Uterus (tissue), 4 donors: ENCODE measurements around the gene TMEM204. TPM values are rescaled to one million over a fixed set of nuclear protein-coding genes. Genes with fewer than 3 reads are reported as not detected.

ENCODE experiments used
- DNase-seq, 2 donors: peaks; one replicate each; pipeline ENCODE4 v3.0.0-alpha.2; 2019 to 2020
- H3K27ac ChIP-seq, 2 donors: fragments of 200-600 bp; sonication (generic); 1 replicate in 1 of 2; 2 replicates in 1 of 2; pipeline ENCODE4 v1.5.1; 2016 to 2018
- H3K27me3 ChIP-seq, 2 donors: fragments of 200-600 bp; sonication (generic); one replicate each; pipeline ENCODE4 v1.5.1; 2018 to 2019; ENCODE audit warnings: control low read depth in 1 of 2
- H3K36me3 ChIP-seq, 2 donors: fragments of 200-600 bp; sonication (generic); one replicate each; pipeline ENCODE4 v1.5.1; 2019; ENCODE audit warnings: control low read depth in 1 of 2
- H3K4me1 ChIP-seq, 2 donors: fragments of 200-600 bp; sonication (generic); one replicate each; pipeline ENCODE4 v1.5.1; 2018 to 2019; ENCODE audit warnings: control low read depth in 1 of 2
- H3K4me3 ChIP-seq, 2 donors: fragments of 200-600 bp; sonication (generic); 1 replicate in 1 of 2; 2 replicates in 1 of 2; pipeline ENCODE4 v1.5.1; 2018 to 2019; ENCODE audit warnings: mild to moderate bottlenecking in 1 of 2
- H3K9me3 ChIP-seq, 2 donors: fragments of 200-600 bp; sonication (generic); one replicate each; pipeline ENCODE4 v1.5.1; 2019; ENCODE audit warnings: control low read depth in 1 of 2
- POLR2A ChIP-seq, 2 donors: fragments of 450-650 bp; IDR thresholded peaks; one replicate each; pipeline ENCODE4 v1.6.1; 2016; ENCODE audit warnings: antibody characterized with exemption in 2 of 2, mild to moderate bottlenecking in 1 of 2, moderate library complexity in 1 of 2
- intact Hi-C: fragments of 100-400 bp; cut with DNase I; formaldehyde crosslinking; loops from one replicate; pipeline ENCODE4 v1.15.1; 2023; ENCODE audit warnings: low total_unique reads
- total RNA-seq, 4 donors: library from RNA; depleted of rRNA in 3 of 4; stranded (reverse); fragments of >200 nt in 3 of 4; gene quantifications; one replicate each; pipeline versions ENCODE4 v1.1.0 to v1.2.4, GENCODE V29; 2014 to 2023
- TF ChIP-seq, protein P1 (sequence below), 4 experiments: fragments of 200-600 bp in 2 of 4; fragments of 450-650 bp in 2 of 4; sonication (generic) in 2 of 4; IDR thresholded peaks; one replicate each; pipeline ENCODE4 v1.5.1; 2016 to 2019; ENCODE audit warnings: antibody characterized with exemption in 4 of 4, mild to moderate bottlenecking in 2 of 4, moderate library complexity in 1 of 4
- donor health status: DM: yes; HTN: yes; CAD: no.

TMEM204 gene
- total RNA-seq, 4 donors from 2014 or later = 24.8 to 45.3 (median 39.3) TPM

DNA sequence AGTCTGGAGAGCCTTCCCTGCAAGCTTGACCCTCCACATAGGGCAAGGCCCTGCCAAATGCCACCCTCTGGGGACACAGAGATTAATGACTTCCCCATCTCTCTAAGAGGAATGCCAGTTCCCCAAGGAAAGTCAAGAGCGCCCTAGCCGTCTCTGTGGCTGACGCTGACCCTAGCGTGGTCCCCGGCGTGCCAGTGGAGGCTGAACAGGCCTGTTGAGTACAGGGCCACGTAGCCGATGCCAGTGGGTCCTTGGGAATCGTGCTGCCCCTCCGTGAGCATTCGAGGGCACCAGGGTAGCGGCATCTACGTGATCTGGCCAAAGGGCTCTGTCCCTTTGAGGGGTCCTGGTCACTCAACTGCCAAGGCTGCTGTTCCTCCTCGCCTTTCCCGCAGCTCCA, 17.2 kb downstream of the TMEM204 start:
- H3K9me3 ChIP-seq = no peaks in the 10 kb centered on the region
- H3K36me3 ChIP-seq = no peaks in the 10 kb centered on the region
- H3K4me3 ChIP-seq = no peak overlapping the region
- TF ChIP-seq POLR2A (IDR thresholded peaks at IDR 0.05) = no peak
- TF ChIP-seq, protein P1, sequence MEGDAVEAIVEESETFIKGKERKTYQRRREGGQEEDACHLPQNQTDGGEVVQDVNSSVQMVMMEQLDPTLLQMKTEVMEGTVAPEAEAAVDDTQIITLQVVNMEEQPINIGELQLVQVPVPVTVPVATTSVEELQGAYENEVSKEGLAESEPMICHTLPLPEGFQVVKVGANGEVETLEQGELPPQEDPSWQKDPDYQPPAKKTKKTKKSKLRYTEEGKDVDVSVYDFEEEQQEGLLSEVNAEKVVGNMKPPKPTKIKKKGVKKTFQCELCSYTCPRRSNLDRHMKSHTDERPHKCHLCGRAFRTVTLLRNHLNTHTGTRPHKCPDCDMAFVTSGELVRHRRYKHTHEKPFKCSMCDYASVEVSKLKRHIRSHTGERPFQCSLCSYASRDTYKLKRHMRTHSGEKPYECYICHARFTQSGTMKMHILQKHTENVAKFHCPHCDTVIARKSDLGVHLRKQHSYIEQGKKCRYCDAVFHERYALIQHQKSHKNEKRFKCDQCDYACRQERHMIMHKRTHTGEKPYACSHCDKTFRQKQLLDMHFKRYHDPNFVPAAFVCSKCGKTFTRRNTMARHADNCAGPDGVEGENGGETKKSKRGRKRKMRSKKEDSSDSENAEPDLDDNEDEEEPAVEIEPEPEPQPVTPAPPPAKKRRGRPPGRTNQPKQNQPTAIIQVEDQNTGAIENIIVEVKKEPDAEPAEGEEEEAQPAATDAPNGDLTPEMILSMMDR (IDR thresholded peaks at IDR 0.05) = no peak
- DNase-seq = no peak
- H3K27me3 ChIP-seq = no peaks in the 10 kb centered on the region
- peaks cover 0 to 5% of the 10 kb centered on the region in 2 donors for H3K4me1 ChIP-seq
- intact Hi-C loops = no loop called here
- peak overlapping the region; percentile 8 to 33 for H3K27ac ChIP-seq

DNA sequence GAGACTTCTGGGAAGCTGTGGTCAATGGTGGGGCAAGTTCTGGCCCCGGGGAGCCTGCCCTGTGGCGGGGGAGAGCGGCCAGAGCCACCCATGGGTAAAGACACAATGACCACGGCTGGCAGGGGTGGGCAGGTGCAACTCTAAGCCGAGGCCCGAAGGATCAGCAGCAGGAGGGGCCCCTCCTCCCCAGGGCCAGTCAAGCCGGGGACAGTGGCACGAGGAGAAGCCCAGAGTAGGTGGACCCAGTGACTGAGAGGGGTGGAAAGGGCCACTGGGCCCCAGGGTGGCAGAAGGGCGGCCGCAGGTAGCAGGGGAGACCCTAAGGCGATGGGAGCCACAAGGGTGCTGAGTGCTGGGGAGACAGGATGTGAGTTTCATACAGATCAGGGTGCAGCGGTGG, 17.7 kb downstream of the TMEM204 start:
- no peaks in the 10 kb centered on the region for H3K36me3 ChIP-seq
- peak overlapping the region in 1 of 2 donors; percentile 33 for H3K27ac ChIP-seq
- H3K4me1 ChIP-seq = peaks cover 0 to under 1% of the 10 kb centered on the region in 2 donors
- H3K27me3 ChIP-seq = no peaks in the 10 kb centered on the region
- H3K4me3 ChIP-seq = no peak overlapping the region
- DNase-seq = no peak
- no peaks in the 10 kb centered on the region for H3K9me3 ChIP-seq
- TF ChIP-seq, protein P1 (IDR thresholded peaks at IDR 0.05) = no peak
- no peak for TF ChIP-seq POLR2A (IDR thresholded peaks at IDR 0.05)
- intact Hi-C loops = no loop called here

DNA sequence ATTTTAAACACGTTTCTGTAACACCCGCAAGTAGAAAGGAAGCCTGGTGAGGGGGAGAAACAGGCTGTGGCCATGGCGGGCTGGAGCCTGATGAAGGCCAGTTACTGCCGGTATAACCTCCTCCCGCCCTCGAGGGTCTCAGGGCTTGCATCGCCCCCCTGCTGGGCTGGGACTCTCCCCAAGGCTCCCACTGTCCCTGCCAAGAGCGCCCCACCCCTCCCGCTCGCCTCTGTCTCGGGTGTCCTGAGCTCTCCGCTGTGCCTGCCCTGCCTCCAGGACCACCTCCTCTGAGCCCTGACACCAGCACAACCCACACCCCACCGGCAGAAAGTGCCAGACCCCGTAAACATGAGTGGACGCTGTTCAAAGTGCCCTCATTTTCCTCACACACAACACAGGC, 18.7 kb downstream of the TMEM204 start:
- Histone ChIP-seq H3K4me3 (no peak overlapping the region), H3K36me3 (no peaks in the 10 kb centered on the region), H3K27ac (no peak overlapping the region), H3K4me1 (no peaks in the 10 kb centered on the region), H3K27me3 (no peaks in the 10 kb centered on the region), H3K9me3 (no peaks in the 10 kb centered on the region)
- TF ChIP-seq, protein P1 (IDR thresholded peaks at IDR 0.05) = no peak
- no peak for TF ChIP-seq POLR2A (IDR thresholded peaks at IDR 0.05)
- no peak for DNase-seq
- intact Hi-C loops = no loop called here

DNA sequence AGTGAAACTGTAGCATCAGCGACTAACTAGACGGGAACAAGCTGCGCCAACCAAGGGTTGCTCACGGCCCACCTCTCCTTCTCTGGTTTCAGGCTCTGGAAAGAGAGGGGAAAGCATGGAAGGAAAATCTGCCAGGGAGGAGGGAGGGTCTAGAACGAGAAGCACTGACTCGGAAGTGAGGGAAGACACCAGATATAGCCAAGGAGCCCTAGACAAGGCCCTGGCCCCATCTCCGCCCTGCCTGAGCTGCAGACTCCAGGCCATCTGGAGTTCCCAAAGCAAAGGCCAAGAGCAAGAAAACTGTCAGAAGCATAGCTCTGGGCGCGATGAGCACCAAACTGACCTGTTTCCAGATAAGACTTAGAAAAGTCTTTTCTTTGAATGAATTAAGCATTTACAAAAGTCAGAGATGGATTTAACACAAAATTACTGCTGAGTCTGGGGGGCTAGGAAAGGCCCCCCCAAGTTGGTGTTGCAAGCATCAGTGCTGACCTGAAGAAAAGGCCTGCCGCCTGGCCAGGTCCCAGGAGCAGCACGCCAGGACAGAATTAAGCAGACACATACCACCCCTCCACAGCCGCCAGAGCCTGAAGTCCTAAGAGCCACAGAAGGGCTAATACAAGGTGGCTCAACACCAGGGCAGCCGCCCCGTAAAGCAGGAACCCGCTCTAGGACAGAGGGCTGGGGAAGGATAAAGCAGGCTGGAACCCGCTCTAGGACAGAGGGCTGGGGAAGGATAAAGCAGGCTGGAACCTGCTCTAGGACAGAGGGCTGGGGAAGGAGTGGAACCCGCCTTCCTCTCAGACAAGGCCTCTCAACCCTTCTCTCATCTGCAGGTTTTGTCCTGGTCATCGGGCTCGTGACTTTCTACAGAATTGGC, 20.7 kb downstream of the TMEM204 start:
- Histone ChIP-seq H3K27me3 (no peaks in the 10 kb centered on the region), H3K4me3 (no peak overlapping the region), H3K36me3 (no peaks in the 10 kb centered on the region), H3K9me3 (no peaks in the 10 kb centered on the region), H3K4me1 (no peaks in the 10 kb centered on the region), H3K27ac (peak overlapping the region; percentile 25 to 50)
- peak in 1 of 2 donors; percentile 63 for DNase-seq
- intact Hi-C loops = no loop called here
- TF ChIP-seq POLR2A (IDR thresholded peaks at IDR 0.05) = no peak
- TF ChIP-seq, protein P1 (IDR thresholded peaks at IDR 0.05) = no peak

DNA sequence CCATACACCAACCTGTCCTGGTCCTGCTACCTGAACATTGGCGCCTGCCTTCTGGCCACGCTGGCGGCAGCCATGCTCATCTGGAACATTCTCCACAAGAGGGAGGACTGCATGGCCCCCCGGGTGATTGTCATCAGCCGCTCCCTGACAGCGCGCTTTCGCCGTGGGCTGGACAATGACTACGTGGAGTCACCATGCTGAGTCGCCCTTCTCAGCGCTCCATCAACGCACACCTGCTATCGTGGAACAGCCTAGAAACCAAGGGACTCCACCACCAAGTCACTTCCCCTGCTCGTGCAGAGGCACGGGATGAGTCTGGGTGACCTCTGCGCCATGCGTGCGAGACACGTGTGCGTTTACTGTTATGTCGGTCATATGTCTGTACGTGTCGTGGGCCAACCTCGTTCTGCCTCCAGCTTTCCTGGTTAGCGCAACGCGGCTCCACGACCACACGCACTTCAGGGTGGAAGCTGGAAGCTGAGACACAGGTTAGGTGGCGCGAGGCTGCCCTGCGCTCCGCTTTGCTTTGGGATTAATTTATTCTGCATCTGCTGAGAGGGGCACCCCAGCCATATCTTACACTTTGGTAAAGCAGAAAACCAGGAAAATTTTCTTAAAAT, 21.5 kb downstream of the TMEM204 start:
- Histone ChIP-seq H3K27me3 (no peaks in the 10 kb centered on the region), H3K9me3 (no peaks in the 10 kb centered on the region), H3K4me3 (no peak overlapping the region), H3K4me1 (no peaks in the 10 kb centered on the region), H3K36me3 (no peaks in the 10 kb centered on the region), H3K27ac (no peak overlapping the region)
- TF ChIP-seq POLR2A (IDR thresholded peaks at IDR 0.05) = no peak
- TF ChIP-seq, protein P1 (IDR thresholded peaks at IDR 0.05) = no peak
- DNase-seq = no peak
- intact Hi-C loops = no loop called here
